Tibial nerve (tissue), 4 donors: Measurements from ENCODE around the gene TCF7L1. TPM values are rescaled to one million over a fixed set of nuclear protein-coding genes. Genes with fewer than 3 reads are reported as not detected.
"Not testable (repeated sequence)": the region's sequence is repeated elsewhere in the genome, so short reads cannot be mapped to it uniquely, and the experiment has no call there.

ENCODE experiments used
- DNase-seq, 2 donors: peaks; one replicate each; pipeline ENCODE4 v3.0.0-alpha.2; 2019; ENCODE audit warnings: low spot score in 2 of 2
- H3K27ac ChIP-seq, 4 donors: fragments of 200-600 bp; sonication (generic) in 3 of 4; one replicate each; pipeline ENCODE4 v1.5.1; 2017 to 2019; ENCODE audit warnings: mild to moderate bottlenecking in 1 of 4
- H3K27me3 ChIP-seq, 2 donors: fragments of 200-600 bp; sonication (generic) in 1 of 2; one replicate each; pipeline versions ENCODE4 v1.5.1 to v1.6.0; 2017 to 2019
- H3K36me3 ChIP-seq, 3 donors: fragments of 200-600 bp; sonication (generic); one replicate each; pipeline ENCODE4 v1.5.1; 2018 to 2019
- H3K4me1 ChIP-seq, 4 donors: fragments of 200-600 bp; sonication (generic) in 3 of 4; one replicate each; pipeline ENCODE4 v1.5.1; 2017 to 2019
- H3K4me3 ChIP-seq, 4 donors: fragments of 200-600 bp; sonication (generic) in 3 of 4; one replicate each; pipeline ENCODE4 v1.5.1; 2017 to 2019; ENCODE audit warnings: mild to moderate bottlenecking in 1 of 4, moderate library complexity in 1 of 4
- H3K9me3 ChIP-seq, 4 donors: fragments of 200-600 bp; sonication (generic) in 3 of 4; one replicate each; pipeline ENCODE4 v1.5.1; 2017 to 2019
- CTCF ChIP-seq, 5 experiments: fragments of 200-600 bp in 3 of 5; fragments of 450-650 bp in 2 of 5; sonication (generic) in 3 of 5; IDR thresholded peaks; one replicate each; pipeline ENCODE4 v1.5.1; 2016 to 2019; ENCODE audit warnings: antibody characterized with exemption in 5 of 5, mild to moderate bottlenecking in 3 of 5, moderate library complexity in 2 of 5
- EP300 ChIP-seq, 2 donors: sonication (generic); formaldehyde crosslinking; IDR thresholded peaks; one replicate each; pipeline ENCODE4 v1.6.1; 2017; ENCODE audit warnings: antibody characterized with exemption in 2 of 2, mild to moderate bottlenecking in 1 of 2
- POLR2A ChIP-seq, 2 donors: fragments of 450-650 bp; IDR thresholded peaks; one replicate each; pipeline ENCODE4 v1.6.1; 2017; ENCODE audit warnings: antibody characterized with exemption in 2 of 2, mild to moderate bottlenecking in 2 of 2, moderate library complexity in 2 of 2
- WGBS, 2 donors: methylation state at CpG; one replicate each; pipeline ENCODE4 v1.1.5; 2018; 5-methylcytosine and 5-hydroxymethylcytosine counted together
- total RNA-seq, 4 donors: library from RNA; depleted of rRNA; stranded (reverse); fragments of >200 nt; gene quantifications; one replicate each; pipeline ENCODE4 v1.1.0, GENCODE V29; 2016

The TCF7L1 gene
- total RNA-seq, 4 donors from 2014 or later, result 3.7 to 14.1 (median 7.1) TPM

DNA sequence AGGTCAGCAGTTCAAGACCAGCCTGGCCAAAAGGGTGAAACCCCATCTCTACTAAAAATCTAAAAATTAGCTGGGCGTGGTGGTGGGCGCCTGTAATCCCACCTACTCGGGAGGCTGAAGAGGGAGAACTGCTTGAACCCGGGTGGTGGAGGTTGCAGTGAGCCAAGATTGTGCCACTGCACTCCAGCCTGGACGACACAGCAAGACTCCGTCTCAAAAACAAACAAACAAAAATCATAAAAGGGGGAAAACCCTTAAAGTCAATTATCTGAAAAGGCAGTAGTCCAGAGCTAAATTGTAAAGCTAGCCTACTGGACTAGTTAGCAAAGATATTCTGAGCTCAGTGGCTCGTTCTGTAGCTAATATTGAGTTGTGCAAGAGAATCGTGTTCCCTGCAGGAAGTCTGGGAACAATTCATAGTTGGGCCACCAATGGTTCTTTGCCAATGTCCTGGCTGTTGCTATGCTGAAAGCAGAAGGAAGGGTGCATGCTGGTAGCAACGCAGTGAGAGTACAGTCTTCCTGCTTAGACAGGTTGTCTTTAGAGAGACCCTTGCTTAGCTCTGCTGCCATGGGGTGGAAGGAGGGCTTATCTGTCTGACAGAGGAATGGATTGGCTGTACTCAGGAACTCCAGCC, 190.3 kb downstream of the TCF7L1 start:
- Histone ChIP-seq H3K36me3 (peaks cover 7 to 68% (median 31%) of the 10 kb centered on the region in 3 donors), H3K4me1 (peaks cover 0 to 77% (median 28%) of the 10 kb centered on the region in 4 donors), H3K4me3 (no peak overlapping the region), H3K27ac (no peak overlapping the region), H3K27me3 (no peaks in the 10 kb centered on the region), H3K9me3 (no peaks in the 10 kb centered on the region)
- 82 to 92% methylated on average over 9 of the region's 9 CpGs for WGBS, 2 donors
- TF ChIP-seq EP300 (IDR thresholded peaks at IDR 0.05) (peak in 1 of 2 donors; percentile 17), CTCF (IDR thresholded peaks at IDR 0.05) (no peak), POLR2A (IDR thresholded peaks at IDR 0.05) (no peak)
- no peak for DNase-seq

GRCh38 chr2:85323988-85324367, 190.8 kb downstream of the TCF7L1 start:
- H3K27me3 ChIP-seq, H3K9me3 ChIP-seq, H3K4me3 ChIP-seq, DNase-seq, H3K27ac ChIP-seq: not testable (repeated sequence)
- Histone ChIP-seq H3K36me3 (peaks cover 7 to 64% (median 31%) of the 10 kb centered on the region in 3 donors), H3K4me1 (peaks cover 0 to 79% (median 28%) of the 10 kb centered on the region in 4 donors)
- WGBS, 2 donors, result 87 to 95% methylated on average over 11 of the region's 11 CpGs

DNA sequence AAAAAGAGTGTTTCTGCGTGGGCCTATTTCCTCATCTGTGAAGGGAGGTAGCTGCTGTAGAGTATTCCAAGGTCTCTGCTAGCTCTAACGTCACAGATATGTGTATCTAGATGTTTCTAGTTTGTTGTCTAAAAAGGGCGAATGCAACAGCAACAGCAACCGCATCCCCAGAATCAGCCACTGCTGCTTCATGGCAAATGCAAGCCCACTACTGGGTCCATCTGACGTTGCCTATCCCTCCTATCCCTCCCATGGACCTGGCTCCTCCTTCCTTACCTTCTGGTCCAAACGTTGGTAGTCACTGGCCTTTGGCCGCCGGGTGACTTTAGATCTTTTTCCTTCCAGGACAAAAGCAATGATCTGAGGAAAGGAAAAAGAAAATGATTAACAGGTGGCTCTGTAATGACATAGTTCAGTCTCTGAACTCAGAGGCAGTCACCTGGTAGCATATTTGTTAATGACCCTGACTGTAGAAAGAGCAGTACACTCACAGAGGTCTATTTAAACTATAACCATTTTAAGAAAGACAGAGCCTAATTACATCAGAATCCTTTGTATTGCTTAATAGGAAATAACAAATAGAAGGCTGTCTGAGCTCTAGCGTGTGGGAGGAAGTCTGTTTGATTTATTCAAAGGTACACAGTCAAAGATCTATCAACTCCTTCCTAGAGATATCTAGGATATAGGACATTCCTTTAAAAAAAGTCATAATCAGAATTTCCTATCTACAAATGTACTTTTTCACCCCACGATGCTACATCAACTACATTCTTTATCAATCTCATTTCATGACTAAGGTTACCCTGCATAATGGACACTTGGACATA, 191.7 kb downstream of the TCF7L1 start:
- Histone ChIP-seq H3K4me3 (peak overlapping the region in 2 of 4 donors; percentile 70 to 79), H3K9me3 (no peaks in the 10 kb centered on the region), H3K27me3 (no peaks in the 10 kb centered on the region), H3K27ac (no peak overlapping the region), H3K4me1 (peaks cover 0 to 78% (median 28%) of the 10 kb centered on the region in 4 donors), H3K36me3 (peaks cover 7 to 58% (median 27%) of the 10 kb centered on the region in 3 donors)
- TF ChIP-seq POLR2A (IDR thresholded peaks at IDR 0.05) (no peak), EP300 (IDR thresholded peaks at IDR 0.05) (no peak), CTCF (IDR thresholded peaks at IDR 0.05) (no peak)
- no peak for DNase-seq
- 58 to 59% methylated on average over 10 of the region's 10 CpGs for WGBS, 2 donors

GRCh38 chr2:85325466-85325811, 192.2 kb downstream of the TCF7L1 start:
- no peaks in the 10 kb centered on the region for H3K9me3 ChIP-seq
- WGBS, 2 donors, result 59 to 69% methylated on average over 9 of the region's 9 CpGs
- peaks cover 7 to 52% (median 27%) of the 10 kb centered on the region in 3 donors for H3K36me3 ChIP-seq
- H3K27me3 ChIP-seq, result no peaks in the 10 kb centered on the region
- H3K4me3 ChIP-seq, result peak overlapping the region; percentile 2 to 79 (median 73)
- H3K27ac ChIP-seq, result no peak overlapping the region
- H3K4me1 ChIP-seq, result peaks cover 0 to 72% (median 28%) of the 10 kb centered on the region in 4 donors
- DNase-seq, result no peak
- TF ChIP-seq EP300 (IDR thresholded peaks at IDR 0.05), result no peak
- TF ChIP-seq POLR2A (IDR thresholded peaks at IDR 0.05), result no peak
- TF ChIP-seq CTCF (IDR thresholded peaks at IDR 0.05), result no peak

GRCh38 chr2:85326406-85327159, 193.4 kb downstream of the TCF7L1 start:
- peak in 1 of 2 donors; percentile 21 for TF ChIP-seq EP300 (IDR thresholded peaks at IDR 0.05)
- TF ChIP-seq CTCF (IDR thresholded peaks at IDR 0.05), result no peak
- no peak for TF ChIP-seq POLR2A (IDR thresholded peaks at IDR 0.05)
- Histone ChIP-seq H3K4me1 (peaks cover 0 to 60% (median 28%) of the 10 kb centered on the region in 4 donors), H3K9me3 (no peaks in the 10 kb centered on the region), H3K27ac (peak overlapping the region in 3 of 4 donors; percentile 92 to 97 (median 94)), H3K27me3 (no peaks in the 10 kb centered on the region), H3K4me3 (peak overlapping the region; percentile 67 to 79 (median 73)), H3K36me3 (peaks cover 7 to 41% (median 27%) of the 10 kb centered on the region in 3 donors)
- 19 to 32% methylated on average over 27 to 32 of the region's 32 CpGs for WGBS, 2 donors
- no peak for DNase-seq
